Tibial nerve (tissue), 4 donors: ENCODE measurements around the gene EPN3. TPM values are rescaled to one million over a fixed set of nuclear protein-coding genes. Genes with fewer than 3 reads are reported as not detected.

Source experiments
- DNase-seq, 2 donors: peaks; one replicate each; pipeline ENCODE4 v3.0.0-alpha.2; 2019; ENCODE audit warnings: low spot score in 2 of 2
- H3K27ac ChIP-seq, 4 donors: fragments of 200-600 bp; sonication (generic) in 3 of 4; one replicate each; pipeline ENCODE4 v1.5.1; 2017 to 2019; ENCODE audit warnings: mild to moderate bottlenecking in 1 of 4
- H3K27me3 ChIP-seq, 2 donors: fragments of 200-600 bp; sonication (generic) in 1 of 2; one replicate each; pipeline versions ENCODE4 v1.5.1 to v1.6.0; 2017 to 2019
- H3K36me3 ChIP-seq, 3 donors: fragments of 200-600 bp; sonication (generic); one replicate each; pipeline ENCODE4 v1.5.1; 2018 to 2019
- H3K4me1 ChIP-seq, 4 donors: fragments of 200-600 bp; sonication (generic) in 3 of 4; one replicate each; pipeline ENCODE4 v1.5.1; 2017 to 2019
- H3K4me3 ChIP-seq, 4 donors: fragments of 200-600 bp; sonication (generic) in 3 of 4; one replicate each; pipeline ENCODE4 v1.5.1; 2017 to 2019; ENCODE audit warnings: mild to moderate bottlenecking in 1 of 4, moderate library complexity in 1 of 4
- H3K9me3 ChIP-seq, 4 donors: fragments of 200-600 bp; sonication (generic) in 3 of 4; one replicate each; pipeline ENCODE4 v1.5.1; 2017 to 2019
- EP300 ChIP-seq, 2 donors: sonication (generic); formaldehyde crosslinking; IDR thresholded peaks; one replicate each; pipeline ENCODE4 v1.6.1; 2017; ENCODE audit warnings: antibody characterized with exemption in 2 of 2, mild to moderate bottlenecking in 1 of 2
- POLR2A ChIP-seq, 2 donors: fragments of 450-650 bp; IDR thresholded peaks; one replicate each; pipeline ENCODE4 v1.6.1; 2017; ENCODE audit warnings: antibody characterized with exemption in 2 of 2, mild to moderate bottlenecking in 2 of 2, moderate library complexity in 2 of 2
- WGBS, 2 donors: methylation state at CpG; one replicate each; pipeline ENCODE4 v1.1.5; 2018; 5-methylcytosine and 5-hydroxymethylcytosine counted together
- total RNA-seq, 4 donors: library from RNA; depleted of rRNA; stranded (reverse); fragments of >200 nt; gene quantifications; one replicate each; pipeline ENCODE4 v1.1.0, GENCODE V29; 2016
- TF ChIP-seq, protein P1 (sequence below), 5 experiments: fragments of 200-600 bp in 3 of 5; fragments of 450-650 bp in 2 of 5; sonication (generic) in 3 of 5; IDR thresholded peaks; one replicate each; pipeline ENCODE4 v1.5.1; 2016 to 2019; ENCODE audit warnings: antibody characterized with exemption in 5 of 5, mild to moderate bottlenecking in 3 of 5, moderate library complexity in 2 of 5

EPN3 gene
- total RNA-seq, 4 donors from 2014 or later, result 0.22 to 0.42 TPM; not detected in 2

DNA sequence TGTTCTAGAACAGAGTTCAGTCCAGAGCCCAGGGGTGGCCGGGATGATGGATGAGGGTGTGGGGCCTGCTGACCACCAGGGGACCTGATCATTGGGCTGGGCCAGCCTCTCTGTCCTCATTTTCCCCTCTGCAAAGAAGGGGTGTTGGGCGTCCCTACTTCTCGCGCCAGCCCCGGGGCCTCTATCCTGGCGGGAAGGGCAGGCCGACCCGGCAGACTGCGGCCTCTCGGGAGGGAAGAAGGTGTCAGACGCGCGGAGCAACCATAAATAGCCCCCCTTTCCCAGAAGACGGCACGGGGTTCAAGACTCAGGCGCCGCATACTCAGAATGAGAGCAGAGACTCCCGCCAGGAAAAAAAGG lies 26.0 kb downstream of the EPN3 start:
- DNase-seq, result no peak
- Histone ChIP-seq H3K4me1 (peaks cover 0 to 47% (median 25%) of the 10 kb centered on the region in 4 donors), H3K36me3 (peaks cover 0 to 30% (median 0%) of the 10 kb centered on the region in 3 donors), H3K27ac (no peak overlapping the region), H3K4me3 (peak overlapping the region in 1 of 4 donors; percentile 64), H3K27me3 (peaks cover 3 to 45% of the 10 kb centered on the region in 2 donors), H3K9me3 (no peaks in the 10 kb centered on the region)
- TF ChIP-seq, protein P1, sequence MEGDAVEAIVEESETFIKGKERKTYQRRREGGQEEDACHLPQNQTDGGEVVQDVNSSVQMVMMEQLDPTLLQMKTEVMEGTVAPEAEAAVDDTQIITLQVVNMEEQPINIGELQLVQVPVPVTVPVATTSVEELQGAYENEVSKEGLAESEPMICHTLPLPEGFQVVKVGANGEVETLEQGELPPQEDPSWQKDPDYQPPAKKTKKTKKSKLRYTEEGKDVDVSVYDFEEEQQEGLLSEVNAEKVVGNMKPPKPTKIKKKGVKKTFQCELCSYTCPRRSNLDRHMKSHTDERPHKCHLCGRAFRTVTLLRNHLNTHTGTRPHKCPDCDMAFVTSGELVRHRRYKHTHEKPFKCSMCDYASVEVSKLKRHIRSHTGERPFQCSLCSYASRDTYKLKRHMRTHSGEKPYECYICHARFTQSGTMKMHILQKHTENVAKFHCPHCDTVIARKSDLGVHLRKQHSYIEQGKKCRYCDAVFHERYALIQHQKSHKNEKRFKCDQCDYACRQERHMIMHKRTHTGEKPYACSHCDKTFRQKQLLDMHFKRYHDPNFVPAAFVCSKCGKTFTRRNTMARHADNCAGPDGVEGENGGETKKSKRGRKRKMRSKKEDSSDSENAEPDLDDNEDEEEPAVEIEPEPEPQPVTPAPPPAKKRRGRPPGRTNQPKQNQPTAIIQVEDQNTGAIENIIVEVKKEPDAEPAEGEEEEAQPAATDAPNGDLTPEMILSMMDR (IDR thresholded peaks at IDR 0.05), result no peak
- no peak for TF ChIP-seq POLR2A (IDR thresholded peaks at IDR 0.05)
- TF ChIP-seq EP300 (IDR thresholded peaks at IDR 0.05), result no peak
- 13 to 29% methylated on average over 4 to 17 of the region's 18 CpGs for WGBS, 2 donors

DNA sequence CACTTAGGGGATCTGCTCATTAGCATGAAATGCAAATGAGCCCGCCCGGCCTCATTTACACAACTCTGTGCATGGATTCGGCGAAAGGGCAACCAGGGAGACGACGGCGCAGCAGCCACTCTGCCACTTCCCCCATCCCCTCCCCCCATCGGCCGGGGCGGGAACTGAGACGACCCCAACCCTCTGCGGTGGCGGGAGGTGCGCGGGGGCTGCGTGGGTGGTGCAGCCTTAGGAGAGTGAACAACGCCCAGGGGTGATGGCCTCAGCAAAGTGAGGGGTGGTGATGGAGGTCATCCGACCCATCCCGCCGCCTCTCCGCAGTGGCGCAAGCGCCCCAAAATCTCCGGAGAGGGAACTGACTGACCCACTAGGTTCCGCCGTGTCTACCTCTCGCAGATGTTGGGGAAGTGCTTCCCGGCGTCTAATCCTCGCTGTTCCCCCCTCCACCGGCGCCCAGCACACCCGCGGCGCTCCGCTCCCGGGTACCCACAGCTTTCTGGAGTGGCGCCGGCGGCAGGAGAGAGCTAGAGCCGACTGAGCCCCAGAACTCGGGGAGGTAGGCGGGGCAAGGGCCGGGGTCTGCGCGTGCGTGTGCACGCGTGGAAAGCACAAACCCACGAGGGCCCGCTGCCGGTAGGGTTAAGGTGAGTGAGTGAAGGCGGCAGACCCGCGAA lies 26.5 kb downstream of the EPN3 start:
- H3K4me3 ChIP-seq, result peak overlapping the region in 3 of 4 donors; percentile 11 to 64 (median 43)
- WGBS, 2 donors, result 1 to 2% methylated on average over 31 to 34 of the region's 55 CpGs
- H3K4me1 ChIP-seq, result peaks cover 0 to 53% (median 25%) of the 10 kb centered on the region in 4 donors
- no peak for DNase-seq
- H3K36me3 ChIP-seq, result peaks cover 0 to 27% (median 0%) of the 10 kb centered on the region in 3 donors
- peaks cover 3 to 51% of the 10 kb centered on the region in 2 donors for H3K27me3 ChIP-seq
- no peak overlapping the region for H3K27ac ChIP-seq
- no peaks in the 10 kb centered on the region for H3K9me3 ChIP-seq
- TF ChIP-seq, protein P1 (IDR thresholded peaks at IDR 0.05), result no peak
- TF ChIP-seq POLR2A (IDR thresholded peaks at IDR 0.05) (no peak), EP300 (IDR thresholded peaks at IDR 0.05) (no peak)

DNA sequence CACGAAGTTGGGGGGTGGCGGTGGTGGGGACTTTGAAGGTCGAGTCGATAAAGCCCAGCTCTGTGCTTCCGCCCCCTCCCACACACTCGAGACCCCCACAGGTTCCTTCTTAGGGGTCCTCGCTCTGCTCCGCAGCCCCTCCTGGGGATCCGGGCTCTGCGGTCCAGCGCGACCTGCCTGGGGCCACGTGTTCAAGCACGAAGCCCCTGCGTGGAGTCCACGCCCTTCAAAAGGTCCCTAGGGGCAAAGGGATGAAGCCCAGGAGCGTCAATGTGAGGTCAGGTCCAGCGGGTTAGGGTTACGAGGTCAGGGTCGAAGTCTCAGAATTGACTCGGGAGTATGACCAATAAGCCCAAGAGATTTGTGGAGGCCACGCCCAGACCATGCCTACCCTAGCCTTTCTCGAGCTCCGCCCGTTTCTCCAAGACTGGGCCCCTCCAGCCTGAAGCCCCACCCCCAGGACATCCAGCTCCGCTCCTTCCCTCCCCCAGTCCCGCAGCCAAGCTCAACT lies 27.2 kb downstream of the EPN3 start:
- Histone ChIP-seq H3K4me3 (peak overlapping the region; percentile 40 to 64 (median 52)), H3K9me3 (no peaks in the 10 kb centered on the region), H3K27ac (no peak overlapping the region), H3K36me3 (peaks cover 0 to 20% (median 0%) of the 10 kb centered on the region in 3 donors), H3K4me1 (peaks cover 0 to 59% (median 29%) of the 10 kb centered on the region in 4 donors), H3K27me3 (peaks cover 3 to 52% of the 10 kb centered on the region in 2 donors)
- DNase-seq, result peak in 1 of 2 donors; percentile 39
- TF ChIP-seq POLR2A (IDR thresholded peaks at IDR 0.05), result no peak
- TF ChIP-seq, protein P1 (IDR thresholded peaks at IDR 0.05), result no peak
- TF ChIP-seq EP300 (IDR thresholded peaks at IDR 0.05), result no peak
- 3 to 8% methylated on average over 27 of the region's 27 CpGs for WGBS, 2 donors

DNA sequence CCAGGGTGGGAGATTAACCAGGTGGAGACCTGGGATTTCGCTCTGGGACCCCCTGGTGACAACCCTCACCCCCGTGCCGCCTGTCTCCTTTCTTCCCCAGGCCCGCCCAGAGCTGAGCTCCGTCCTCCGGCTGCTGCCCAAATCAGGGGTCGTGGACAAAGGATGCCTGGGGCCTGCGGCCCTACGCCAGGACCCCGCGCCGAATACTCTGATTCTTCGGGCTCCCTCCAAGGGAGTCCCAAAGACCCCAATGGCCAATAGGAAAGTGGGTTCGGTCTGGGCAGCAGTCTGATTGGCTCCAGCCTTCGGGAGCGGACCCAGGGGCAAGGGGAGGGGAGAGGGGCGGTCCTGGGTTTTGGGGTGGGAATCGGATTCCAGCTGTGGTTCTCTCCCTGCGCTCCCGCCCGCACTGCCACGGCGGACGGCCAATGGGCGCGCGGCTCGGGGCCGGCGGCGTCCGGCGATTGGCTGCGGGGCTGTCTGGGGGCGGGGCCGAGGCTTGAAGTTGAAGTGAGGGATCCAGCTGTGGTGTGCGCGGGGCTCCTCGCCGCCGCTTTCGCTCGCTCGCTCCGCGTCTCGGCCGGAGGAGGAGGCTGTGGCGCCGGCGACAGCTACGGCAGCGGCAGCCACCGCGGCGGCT lies 27.8 kb downstream of the EPN3 start, which contains the start of gene CACNA1G:
TSS of gene CACNA1G (plus strand) at position 531 of the 640 bp plus-strand sequence. CDS start 745 bp downstream, outside the sequence.
- peak in 1 of 2 donors; percentile 23 for TF ChIP-seq POLR2A (IDR thresholded peaks at IDR 0.05)
- TF ChIP-seq EP300 (IDR thresholded peaks at IDR 0.05), result no peak
- 2 to 6% methylated on average over 17 of the region's 56 CpGs for WGBS, 2 donors
- DNase-seq, result peak; percentile 85 to 89
- Histone ChIP-seq H3K36me3 (peaks cover 0 to 14% (median 0%) of the 10 kb centered on the region in 3 donors), H3K4me1 (peaks cover 0 to 65% (median 35%) of the 10 kb centered on the region in 4 donors), H3K27me3 (peaks cover 3 to 58% of the 10 kb centered on the region in 2 donors), H3K9me3 (no peaks in the 10 kb centered on the region), H3K4me3 (peak within 1 kb of the TSS; percentile 40 to 64 (median 52)), H3K27ac (no peak within 1 kb of the TSS)

DNA sequence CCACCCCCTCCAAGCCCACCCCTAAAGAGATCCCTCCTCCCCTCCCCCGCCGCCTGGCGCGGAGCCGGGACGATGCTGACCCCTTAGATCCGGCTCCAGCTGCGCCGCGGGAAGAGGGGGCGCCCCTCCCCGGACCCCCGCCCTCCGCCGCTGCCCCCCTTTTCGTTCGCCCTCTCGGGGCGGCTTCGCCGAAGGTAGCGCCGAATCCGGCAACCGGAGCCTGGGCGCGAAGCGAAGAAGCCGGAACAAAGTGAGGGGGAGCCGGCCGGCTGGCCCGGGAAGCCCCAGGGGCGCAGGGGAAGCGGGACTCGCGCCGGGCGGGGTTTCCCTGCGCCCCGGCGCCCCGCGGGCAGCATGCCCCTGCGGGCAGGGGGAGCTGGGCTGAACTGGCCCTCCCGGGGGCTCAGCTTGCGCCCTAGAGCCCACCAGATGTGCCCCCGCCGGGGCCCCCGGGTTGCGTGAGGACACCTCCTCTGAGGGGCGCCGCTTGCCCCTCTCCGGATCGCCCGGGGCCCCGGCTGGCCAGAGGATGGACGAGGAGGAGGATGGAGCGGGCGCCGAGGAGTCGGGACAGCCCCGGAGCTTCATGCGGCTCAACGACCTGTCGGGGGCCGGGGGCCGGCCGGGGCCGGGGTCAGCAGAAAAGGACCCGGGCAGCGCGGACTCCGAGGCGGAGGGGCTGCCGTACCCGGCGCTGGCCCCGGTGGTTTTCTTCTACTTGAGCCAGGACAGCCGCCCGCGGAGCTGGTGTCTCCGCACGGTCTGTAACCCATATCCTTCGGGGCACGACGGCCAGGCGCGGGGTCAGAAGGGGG lies 28.6 kb downstream of the EPN3 start:
- Histone ChIP-seq H3K27me3 (peaks cover 3 to 66% of the 10 kb centered on the region in 2 donors), H3K27ac (no peak overlapping the region), H3K36me3 (peaks cover 0 to 6% (median 0%) of the 10 kb centered on the region in 3 donors), H3K4me1 (peaks cover 0 to 70% (median 37%) of the 10 kb centered on the region in 4 donors), H3K9me3 (no peaks in the 10 kb centered on the region), H3K4me3 (peak overlapping the region; percentile 40 to 64 (median 52))
- 1 to 3% methylated on average over 21 to 41 of the region's 88 CpGs for WGBS, 2 donors
- TF ChIP-seq POLR2A (IDR thresholded peaks at IDR 0.05) (no peak), EP300 (IDR thresholded peaks at IDR 0.05) (no peak)
- TF ChIP-seq, protein P1 (IDR thresholded peaks at IDR 0.05), result no peak
- no peak for DNase-seq
